ENCODE results near the gene ALDH3A1.

The ALDH3A1 gene

DNA sequence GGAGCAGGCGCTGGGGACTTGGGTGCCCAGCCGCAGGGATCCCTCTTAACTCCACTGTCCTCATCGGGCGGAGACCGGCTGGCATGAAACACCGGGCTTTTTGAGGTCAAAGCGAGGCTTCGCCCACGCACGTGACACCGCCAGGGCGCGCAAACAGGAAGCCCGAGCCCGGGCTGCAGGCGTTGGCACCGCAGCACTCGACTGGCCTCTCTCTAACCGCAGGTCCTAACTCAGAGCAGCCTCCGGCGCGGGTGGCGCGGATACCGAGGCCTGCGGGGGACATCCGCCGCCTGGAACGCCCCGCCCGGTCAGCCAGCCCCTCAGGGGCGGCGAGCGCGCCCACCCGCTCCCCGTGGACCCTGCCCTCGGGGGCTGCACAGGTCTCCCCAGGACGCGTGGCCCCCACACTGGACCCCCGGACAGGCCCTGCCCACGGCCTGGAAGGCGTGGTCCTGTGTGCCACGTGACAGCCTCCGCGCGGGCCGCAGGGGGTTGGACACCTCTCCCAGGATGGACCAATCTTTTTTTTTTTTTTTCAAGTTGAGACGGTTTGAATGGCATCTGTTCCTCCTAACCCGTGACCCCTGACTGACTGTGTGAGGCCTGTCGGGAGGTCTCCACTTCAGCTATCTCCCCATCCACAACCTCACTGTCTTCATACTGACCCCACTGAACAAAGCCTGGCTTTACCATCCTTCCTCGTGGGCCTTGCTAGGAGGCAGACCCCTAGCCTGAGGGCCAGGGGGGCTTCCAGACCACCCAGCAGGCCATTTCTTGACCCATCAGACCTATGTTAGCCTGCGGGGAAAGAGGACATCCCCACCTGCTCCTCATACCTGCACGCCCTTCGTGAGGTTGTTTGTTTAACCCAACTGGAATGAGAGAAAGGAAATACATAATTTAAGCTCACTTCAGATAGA lies 23.3 kb downstream of the ALDH3A1 start:
- no peak for DNase-seq (ENCODE audit: low read depth)
- no peak overlapping the region for H3K4me3 ChIP-seq (ENCODE audit: low read length)
- TF ChIP-seq, protein P1, sequence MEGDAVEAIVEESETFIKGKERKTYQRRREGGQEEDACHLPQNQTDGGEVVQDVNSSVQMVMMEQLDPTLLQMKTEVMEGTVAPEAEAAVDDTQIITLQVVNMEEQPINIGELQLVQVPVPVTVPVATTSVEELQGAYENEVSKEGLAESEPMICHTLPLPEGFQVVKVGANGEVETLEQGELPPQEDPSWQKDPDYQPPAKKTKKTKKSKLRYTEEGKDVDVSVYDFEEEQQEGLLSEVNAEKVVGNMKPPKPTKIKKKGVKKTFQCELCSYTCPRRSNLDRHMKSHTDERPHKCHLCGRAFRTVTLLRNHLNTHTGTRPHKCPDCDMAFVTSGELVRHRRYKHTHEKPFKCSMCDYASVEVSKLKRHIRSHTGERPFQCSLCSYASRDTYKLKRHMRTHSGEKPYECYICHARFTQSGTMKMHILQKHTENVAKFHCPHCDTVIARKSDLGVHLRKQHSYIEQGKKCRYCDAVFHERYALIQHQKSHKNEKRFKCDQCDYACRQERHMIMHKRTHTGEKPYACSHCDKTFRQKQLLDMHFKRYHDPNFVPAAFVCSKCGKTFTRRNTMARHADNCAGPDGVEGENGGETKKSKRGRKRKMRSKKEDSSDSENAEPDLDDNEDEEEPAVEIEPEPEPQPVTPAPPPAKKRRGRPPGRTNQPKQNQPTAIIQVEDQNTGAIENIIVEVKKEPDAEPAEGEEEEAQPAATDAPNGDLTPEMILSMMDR (conservative IDR thresholded peaks at IDR 0.05; ENCODE audit: low read depth, low read length) = no peak

DNA sequence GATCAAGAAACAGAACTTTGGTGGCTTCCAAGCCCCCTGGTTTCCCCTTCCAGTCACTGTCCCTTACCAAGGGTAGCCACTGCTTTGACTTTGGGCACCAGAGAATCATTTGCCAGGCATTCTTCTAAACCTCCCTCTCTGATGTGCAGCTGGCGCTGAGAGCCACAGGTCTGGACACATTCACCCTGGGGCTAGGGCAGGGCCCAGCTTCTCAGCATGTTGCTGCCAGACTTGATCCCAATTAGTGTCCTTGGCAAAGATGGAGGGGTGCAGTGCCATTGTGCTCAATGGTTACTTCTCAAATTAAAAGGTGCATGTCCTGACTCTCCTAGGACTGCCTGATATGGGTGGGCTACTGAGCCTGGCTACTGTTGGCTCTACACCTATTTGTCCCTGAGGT lies 24.1 kb downstream of the ALDH3A1 start:
- DNase-seq (ENCODE audit: low read depth) = no peak
- no peak overlapping the region for H3K4me3 ChIP-seq (ENCODE audit: low read length)
- TF ChIP-seq, protein P1 (conservative IDR thresholded peaks at IDR 0.05; ENCODE audit: low read depth, low read length) = no peak

DNA sequence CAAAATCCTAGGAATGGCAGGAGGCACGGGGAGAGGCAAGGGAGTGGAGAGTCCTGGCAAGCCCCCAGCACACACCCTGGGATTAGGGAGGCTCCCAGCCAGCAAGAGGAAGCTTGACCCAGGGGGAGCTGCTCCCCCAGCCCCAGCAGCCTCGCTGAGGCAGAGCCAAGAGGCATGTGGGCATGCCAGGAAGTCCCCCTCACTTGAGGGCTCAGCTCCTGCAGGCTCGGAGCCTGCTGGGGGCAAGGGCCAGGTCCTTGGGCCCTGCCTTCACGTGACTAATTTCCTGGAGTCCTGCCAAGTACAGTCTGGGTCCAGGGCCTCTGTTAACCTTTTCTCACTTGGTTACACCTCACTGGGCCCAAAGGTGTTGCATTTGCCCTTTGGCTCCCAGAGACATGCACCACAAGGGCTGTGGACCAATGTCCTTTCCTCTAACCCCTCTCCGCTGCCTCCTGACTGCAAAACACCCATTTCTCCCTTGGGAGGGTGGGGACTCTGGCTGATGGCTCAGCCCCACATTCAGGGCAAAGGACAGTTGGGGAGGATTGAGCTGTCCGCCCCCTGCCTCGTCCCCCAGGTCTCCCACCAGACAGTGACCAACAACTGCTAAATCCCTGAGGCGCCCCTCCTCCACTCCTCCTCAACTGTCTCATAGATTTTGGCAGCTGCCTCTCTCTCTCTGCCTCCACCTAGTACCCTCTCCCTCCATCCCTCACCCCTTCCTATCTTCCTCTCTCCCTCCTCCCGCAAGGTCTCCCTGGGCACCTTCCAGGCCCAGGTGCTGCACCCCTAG lies 27.3 kb downstream of the ALDH3A1 start:
- TF ChIP-seq, protein P1 (conservative IDR thresholded peaks at IDR 0.05; ENCODE audit: low read depth, low read length) = no peak
- H3K4me3 ChIP-seq (ENCODE audit: low read length) = no peak overlapping the region
- no peak for DNase-seq (ENCODE audit: low read depth)

DNA sequence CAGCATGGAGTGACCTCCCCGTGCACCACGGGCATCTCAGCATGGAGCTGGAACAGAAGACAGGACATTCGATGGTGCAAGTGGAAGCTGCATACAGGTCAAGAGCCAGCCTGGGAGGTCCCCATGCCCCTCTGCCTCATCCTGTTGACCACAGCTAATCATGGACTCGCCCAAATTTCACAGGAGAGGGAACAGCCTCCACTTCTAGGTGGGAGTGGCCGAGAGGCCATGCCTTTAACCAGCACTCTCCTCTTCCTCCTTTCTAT lies 28.0 kb downstream of the ALDH3A1 start:
- no peak overlapping the region for H3K4me3 ChIP-seq (ENCODE audit: low read length)
- TF ChIP-seq, protein P1 (conservative IDR thresholded peaks at IDR 0.05; ENCODE audit: low read depth, low read length) = no peak
- no peak for DNase-seq (ENCODE audit: low read depth)

DNA sequence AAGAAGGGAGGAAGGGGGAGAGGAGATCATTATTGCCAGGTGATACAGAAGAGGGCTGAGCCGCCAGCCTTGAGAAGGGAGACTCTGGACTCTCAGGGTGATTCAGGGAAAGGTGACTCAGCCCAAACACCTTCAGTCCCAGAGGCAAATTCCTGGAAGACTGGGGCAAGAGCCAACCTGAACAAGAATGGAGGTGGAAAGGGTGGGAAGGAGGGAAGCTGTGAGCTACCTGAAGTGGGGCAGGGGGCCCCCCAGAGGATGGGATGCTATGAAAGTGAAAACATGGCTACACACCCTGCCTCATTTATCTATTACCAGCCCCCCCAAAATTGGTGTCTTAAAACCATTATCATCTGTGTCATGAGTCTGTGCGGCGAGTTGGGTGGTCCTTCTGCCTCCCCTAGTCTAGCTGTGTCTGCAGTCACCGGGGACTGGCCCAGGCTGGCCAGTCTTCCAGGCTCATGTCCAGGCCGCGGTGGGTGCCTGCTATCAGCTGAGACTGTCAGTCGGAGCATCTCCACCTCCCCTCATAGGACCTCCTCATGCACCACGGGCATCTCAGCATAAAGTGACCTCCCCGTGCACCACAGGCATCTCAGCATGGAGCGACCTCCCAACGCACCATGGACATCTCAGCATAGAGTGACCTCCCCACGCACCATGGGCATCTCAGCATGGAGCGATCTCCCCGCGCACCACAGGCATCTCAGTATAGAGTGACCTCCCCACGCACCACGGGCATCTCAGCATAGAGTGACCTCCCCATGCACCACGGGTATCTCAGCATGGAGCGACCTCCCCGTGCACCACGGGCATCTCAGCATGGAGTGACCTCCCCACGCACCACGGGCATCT lies 28.5 kb downstream of the ALDH3A1 start:
- H3K4me3 ChIP-seq (ENCODE audit: low read length) = no peak overlapping the region
- TF ChIP-seq, protein P1 (conservative IDR thresholded peaks at IDR 0.05; ENCODE audit: low read depth, low read length) = no peak
- DNase-seq (ENCODE audit: low read depth) = no peak

DNA sequence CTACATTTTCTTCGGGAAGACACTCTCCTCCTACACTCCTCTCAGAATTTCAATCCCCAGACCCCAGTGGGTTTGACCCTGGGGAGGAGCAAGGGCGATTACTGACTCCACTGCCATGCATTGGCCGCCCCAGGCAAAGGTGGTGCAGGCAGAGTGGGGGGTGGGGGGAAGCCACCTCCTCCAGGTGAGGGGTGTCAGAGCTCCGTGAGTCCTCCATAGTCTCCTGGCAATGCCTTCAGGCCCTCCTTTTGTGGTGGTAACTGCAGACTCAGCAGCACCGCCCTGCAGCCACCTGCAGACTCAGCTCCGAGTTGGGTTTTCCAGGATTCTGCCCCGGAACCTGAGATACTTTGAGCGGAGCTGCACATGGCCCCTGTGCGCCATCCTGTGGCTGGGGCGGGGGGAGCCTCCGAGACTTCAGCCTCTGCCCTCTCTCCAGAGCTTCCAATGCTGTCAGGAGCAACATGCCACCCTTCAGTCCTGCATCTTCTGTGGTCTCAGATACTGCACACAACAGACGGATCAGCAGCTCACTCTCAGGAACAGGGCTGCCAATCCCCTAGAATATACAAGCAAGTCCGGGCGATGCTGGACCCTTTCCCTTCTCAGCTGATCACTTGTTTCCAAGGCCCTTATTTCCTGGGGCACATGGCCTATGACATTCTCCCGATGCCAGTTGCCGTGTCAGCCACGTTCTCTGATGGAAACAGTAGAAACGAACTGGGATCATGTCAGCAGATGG lies 29.3 kb downstream of the ALDH3A1 start:
- TF ChIP-seq, protein P1 (conservative IDR thresholded peaks at IDR 0.05; ENCODE audit: low read depth, low read length) = peak; percentile 25
- DNase-seq (ENCODE audit: low read depth) = no peak
- no peak overlapping the region for H3K4me3 ChIP-seq (ENCODE audit: low read length)
